Measurements from ENCODE around the gene PANK1. TPM values are rescaled to one million over a fixed set of nuclear protein-coding genes. Genes with fewer than 3 reads are reported as not detected.

The PANK1 gene
- total RNA-seq, 1 donor from 2014 or later = 38.0 TPM

- H4K20me1 ChIP-seq (ENCODE audit: low read depth) = no peaks in the 10 kb centered on the region
- Mint-ChIP-seq H3K27me3 (ENCODE audit: insufficient read depth, low read depth) (peaks cover 2% of the 10 kb centered on the region), H3K9me3 (no peaks in the 10 kb centered on the region), H3K4me3 (no peak overlapping the region), H3K4me1 (peaks cover 23% of the 10 kb centered on the region), H3K36me3 (peaks cover 3% of the 10 kb centered on the region), H3K27ac (no peak overlapping the region)
- DNase-seq (ENCODE audit: low spot score) = no peak
- no peak overlapping the region for H3K4me3 ChIP-seq
- peaks cover 6% of the 10 kb centered on the region for H3K79me2 ChIP-seq (ENCODE audit: low read depth)
- H3K27me3 ChIP-seq = no peaks in the 10 kb centered on the region
- TF ChIP-seq EZH2 (IDR thresholded peaks at IDR 0.05) (no peak), EZH2phosphoT487 (IDR thresholded peaks at IDR 0.05) (no peak), CTCF (IDR thresholded peaks at IDR 0.05) (no peak)
- no peak overlapping the region for H3K4me2 ChIP-seq
- H3K36me3 ChIP-seq = no peaks in the 10 kb centered on the region
- no peaks in the 10 kb centered on the region for H3K9me3 ChIP-seq (ENCODE audit: low read depth)
- peaks cover 16% of the 10 kb centered on the region for H3K4me1 ChIP-seq
- no peak overlapping the region for H3K27ac ChIP-seq
- peaks cover 14% of the 10 kb centered on the region for H3F3A ChIP-seq (ENCODE audit: low read depth)
- H2AFZ ChIP-seq (replicated peaks) = no peak overlapping the region
- H3K9ac ChIP-seq = no peak overlapping the region
Measured at GRCh38 chr10:89649051-89649450, 4.0 kb upstream of the PANK1 start.

- Mint-ChIP-seq H3K27ac (peak overlapping the region; percentile 30), H3K4me1 (peaks cover 23% of the 10 kb centered on the region)
Measured at GRCh38 chr10:89648074-89648473, 3.0 kb upstream of the PANK1 start.

GRCh38 chr10:89646889-89647657 is 2.0 kb upstream of the PANK1 start:
- no peak overlapping the region for H3K9ac ChIP-seq
- H3K4me2 ChIP-seq = peak overlapping the region; percentile 85
- H3K27ac ChIP-seq = no peak overlapping the region
- peaks cover 26% of the 10 kb centered on the region for H3K4me1 ChIP-seq
- peak; percentile 51 for DNase-seq (ENCODE audit: low spot score)
- no peaks in the 10 kb centered on the region for H3K9me3 Mint-ChIP-seq
- peaks cover 23% of the 10 kb centered on the region for H3K79me2 ChIP-seq (ENCODE audit: low read depth)
- H3K36me3 Mint-ChIP-seq = peaks cover 3% of the 10 kb centered on the region
- peaks cover 15% of the 10 kb centered on the region for H3F3A ChIP-seq (ENCODE audit: low read depth)
- peaks cover 2% of the 10 kb centered on the region for H3K27me3 Mint-ChIP-seq (ENCODE audit: insufficient read depth, low read depth)
- no peaks in the 10 kb centered on the region for H3K27me3 ChIP-seq
- H3K36me3 ChIP-seq = no peaks in the 10 kb centered on the region
- peak overlapping the region; percentile 60 for H3K4me3 Mint-ChIP-seq
- peak overlapping the region; percentile 5 for H3K27ac Mint-ChIP-seq
- TF ChIP-seq CTCF (IDR thresholded peaks at IDR 0.05) = no peak
- no peak for TF ChIP-seq EZH2phosphoT487 (IDR thresholded peaks at IDR 0.05)
- TF ChIP-seq EZH2 (IDR thresholded peaks at IDR 0.05) = no peak
- peaks cover 32% of the 10 kb centered on the region for H3K4me1 Mint-ChIP-seq
- no peak overlapping the region for H2AFZ ChIP-seq (replicated peaks)
- peaks cover 4% of the 10 kb centered on the region for H4K20me1 ChIP-seq (ENCODE audit: low read depth)
- no peak overlapping the region for H3K4me3 ChIP-seq
- no peaks in the 10 kb centered on the region for H3K9me3 ChIP-seq (ENCODE audit: low read depth)

More at GRCh38 chr10:89648074-89648473, 3.0 kb upstream of the PANK1 start:
- Histone ChIP-seq H4K20me1 (ENCODE audit: low read depth) (no peaks in the 10 kb centered on the region), H3K4me1 (peaks cover 16% of the 10 kb centered on the region), H3K4me3 (no peak overlapping the region), H3K36me3 (no peaks in the 10 kb centered on the region), H2AFZ (replicated peaks) (no peak overlapping the region), H3K27ac (no peak overlapping the region), H3F3A (ENCODE audit: low read depth) (peaks cover 15% of the 10 kb centered on the region), H3K27me3 (no peaks in the 10 kb centered on the region), H3K9me3 (ENCODE audit: low read depth) (no peaks in the 10 kb centered on the region), H3K79me2 (ENCODE audit: low read depth) (peaks cover 13% of the 10 kb centered on the region), H3K9ac (no peak overlapping the region), H3K4me2 (no peak overlapping the region)
- TF ChIP-seq EZH2 (IDR thresholded peaks at IDR 0.05) (no peak), EZH2phosphoT487 (IDR thresholded peaks at IDR 0.05) (no peak), CTCF (IDR thresholded peaks at IDR 0.05) (no peak)
- peaks cover 3% of the 10 kb centered on the region for H3K36me3 Mint-ChIP-seq
- no peak for DNase-seq (ENCODE audit: low spot score)
- no peaks in the 10 kb centered on the region for H3K9me3 Mint-ChIP-seq
- peaks cover 2% of the 10 kb centered on the region for H3K27me3 Mint-ChIP-seq (ENCODE audit: insufficient read depth, low read depth)
- no peak overlapping the region for H3K4me3 Mint-ChIP-seq
